CD4-positive, alpha-beta T cell (primary cell): Measurements from ENCODE around the gene KCNN3. TPM values are rescaled to one million over a fixed set of nuclear protein-coding genes. Genes with fewer than 3 reads are reported as not detected.

Source experiments
- ATAC-seq: fragments of 200-7000 bp; cut with Tn5 transposase; one replicate; pipeline ENCODE4 v1.10.0; 2022; ENCODE audit warnings: mild to moderate bottlenecking; ENCODE audit not compliant: poor library complexity
- CTCF ChIA-PET: fragments of 350-600 bp; sonication (Branson Sonifier 250); formaldehyde crosslinking; loops from one replicate; lab custom pipeline; 2021; ENCODE audit warnings: antibody characterized with exemption, inconsistent platforms; lab: Charles Lee
- POLR2A ChIA-PET: fragments of 350-600 bp; sonication (Branson Sonifier 250); formaldehyde crosslinking; loops from one replicate; lab custom pipeline; 2021; ENCODE audit warnings: antibody characterized with exemption, inconsistent platforms; lab: Charles Lee
- DNase-seq, 14 experiments: peaks; one replicate each; pipeline ENCODE4 v3.0.0-alpha.2; 2013 to 2020; ENCODE audit warnings: mixed read lengths in 2 of 14
- H3K27ac ChIP-seq, 2 donors: one replicate each; pipeline versions ENCODE4 v1.5.1 to v1.7.0; 2013; ENCODE audit warnings: low read length in 2 of 2, low read depth in 1 of 2, mild to moderate bottlenecking in 1 of 2
- H3K27me3 ChIP-seq, 2 experiments: 1 replicate in 1 of 2; 2 replicates in 1 of 2; pipeline versions ENCODE4 v1.6.1 to v1.7.0; 2013; ENCODE audit warnings: low read length in 2 of 2, control low read depth in 1 of 2, mild to moderate bottlenecking in 1 of 2, moderate library complexity in 1 of 2; ENCODE audit not compliant: insufficient read depth in 2 of 2, control insufficient read depth in 1 of 2
- H3K36me3 ChIP-seq: one replicate; pipeline ENCODE4 v1.6.1; 2013; ENCODE audit warnings: low read length, control low read depth; ENCODE audit not compliant: insufficient read depth
- H3K4me1 ChIP-seq: one replicate; pipeline ENCODE4 v1.6.1; 2013; ENCODE audit warnings: low read length, control low read depth; ENCODE audit not compliant: insufficient read depth
- H3K4me3 ChIP-seq: one replicate; pipeline ENCODE4 v1.5.1; 2013; ENCODE audit warnings: mild to moderate bottlenecking, low read length, moderate library complexity
- H3K9me3 ChIP-seq, 2 experiments: 1 replicate in 1 of 2; 2 replicates in 1 of 2; pipeline versions ENCODE4 v1.6.1 to v1.7.0; 2013; ENCODE audit warnings: low read length in 2 of 2, mild to moderate bottlenecking in 2 of 2, control low read depth in 1 of 2, moderate library complexity in 1 of 2; ENCODE audit not compliant: control insufficient read depth in 1 of 2, insufficient read depth in 1 of 2
- H3K27ac Mint-ChIP-seq: one replicate; pipeline ENCODE4 v1.8.0; 2020; ENCODE audit warnings: mixed read lengths
- H3K27me3 Mint-ChIP-seq: one replicate; pipeline ENCODE4 v1.8.0; 2021; ENCODE audit warnings: mixed read lengths
- H3K36me3 Mint-ChIP-seq: one replicate; pipeline ENCODE4 v1.8.0; 2021; ENCODE audit warnings: low read depth, mixed read lengths
- H3K4me1 Mint-ChIP-seq: one replicate; pipeline ENCODE4 v1.8.0; 2021; ENCODE audit warnings: low read depth, mixed read lengths
- H3K4me3 Mint-ChIP-seq: one replicate; pipeline ENCODE4 v1.8.0; 2020; ENCODE audit warnings: mild to moderate bottlenecking, mixed read lengths
- H3K9me3 Mint-ChIP-seq: one replicate; pipeline ENCODE4 v1.8.0; 2020; ENCODE audit warnings: mixed read lengths
- CTCF ChIP-seq: fragments of 200-600 bp; IDR thresholded peaks from one replicate; pipeline ENCODE4 v1.8.0; 2022; ENCODE audit warnings: antibody characterized with exemption, mild to moderate bottlenecking
- intact Hi-C, 2 experiments: fragments of 100-400 bp; cut with DNase I in 1 of 2; cut with micrococcal nuclease in 1 of 2; formaldehyde crosslinking; loops; one replicate each; pipeline versions ENCODE4 v1.15.1 to v1.9.0; 2023 to 2025; cut with DNase I, micrococcal nuclease
- total RNA-seq, 174 experiments: library from RNA in 2 of 174; stranded (reverse) in 2 of 174; gene quantifications; one replicate each; pipeline ENCODE4 v1.2.3 and lab custom pipeline; 2021 to 2026

The KCNN3 gene
- total RNA-seq, 2 experiments from 2014 or later, result not detected

- CTCF ChIA-PET, result no interaction called here
- POLR2A ChIA-PET, result no interaction called here
- TF ChIP-seq CTCF, result no peak
- peaks cover 5% of the 10 kb centered on the region for H3K4me1 Mint-ChIP-seq
- H3K27ac Mint-ChIP-seq, result no peak overlapping the region
- intact Hi-C loops, result loop anchor here in 1 of 2 experiments (10.0 kb wide), 1 partner anchor 124 kb away; no protein-coding TSS in a partner anchor
- no peaks in the 10 kb centered on the region for H3K36me3 Mint-ChIP-seq
- no peaks in the 10 kb centered on the region for H3K27me3 ChIP-seq
- no peak overlapping the region for H3K4me3 ChIP-seq
- H3K36me3 ChIP-seq, result no peaks in the 10 kb centered on the region
- H3K4me3 Mint-ChIP-seq, result no peak overlapping the region
- no peaks in the 10 kb centered on the region for H3K9me3 Mint-ChIP-seq
- no peak for ATAC-seq
- H3K27ac ChIP-seq, result no peak overlapping the region
- H3K27me3 Mint-ChIP-seq, result no peaks in the 10 kb centered on the region
- no peaks in the 10 kb centered on the region for H3K4me1 ChIP-seq
- H3K9me3 ChIP-seq, result no peaks in the 10 kb centered on the region
- no peak for DNase-seq
These were observed 71.4 kb downstream of the KCNN3 start for GRCh38 chr1:154798645-154799044.

DNA sequence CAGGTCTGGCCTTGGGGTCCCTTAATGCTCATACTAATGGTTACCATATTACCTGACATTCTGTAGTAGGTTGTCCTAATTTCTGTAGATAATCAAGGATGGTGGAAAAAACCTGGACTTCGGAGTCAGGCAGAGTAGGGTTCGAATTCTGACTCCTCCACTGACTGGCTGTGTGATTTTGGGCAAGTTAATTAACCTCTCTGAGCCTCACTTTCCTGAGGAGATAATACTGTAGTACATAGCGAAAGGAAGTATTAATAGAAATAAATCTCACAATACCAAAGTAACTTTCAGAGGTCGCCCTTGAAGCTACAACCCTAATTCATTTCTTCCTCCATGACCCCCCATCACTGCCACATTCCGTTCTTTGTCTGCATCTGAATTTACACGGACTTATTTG is 72.9 kb downstream of the KCNN3 start:
- H3K36me3 ChIP-seq, result no peaks in the 10 kb centered on the region
- ChIA-PET CTCF (interaction anchor here (0.5 kb wide), 1 partner anchor 82 kb away, joined by 3 read pairs; no protein-coding TSS in a partner anchor), POLR2A (no interaction called here)
- Mint-ChIP-seq H3K9me3 (no peaks in the 10 kb centered on the region), H3K36me3 (no peaks in the 10 kb centered on the region), H3K4me1 (peaks cover 15% of the 10 kb centered on the region), H3K27me3 (no peaks in the 10 kb centered on the region), H3K27ac (no peak overlapping the region), H3K4me3 (no peak overlapping the region)
- no peak overlapping the region for H3K4me3 ChIP-seq
- H3K27me3 ChIP-seq, result no peaks in the 10 kb centered on the region
- H3K9me3 ChIP-seq, result no peaks in the 10 kb centered on the region
- no peak for TF ChIP-seq CTCF
- DNase-seq (no peak), ATAC-seq (no peak)
- intact Hi-C loops, result loop anchor here in 1 of 2 experiments (10.0 kb wide), 1 partner anchor 122 kb away; no protein-coding TSS in a partner anchor
- H3K27ac ChIP-seq, result no peak overlapping the region
- H3K4me1 ChIP-seq, result peaks cover 9% of the 10 kb centered on the region

- Mint-ChIP-seq H3K36me3 (no peaks in the 10 kb centered on the region), H3K27me3 (no peaks in the 10 kb centered on the region), H3K9me3 (no peaks in the 10 kb centered on the region), H3K4me3 (no peak overlapping the region), H3K4me1 (peaks cover 23% of the 10 kb centered on the region), H3K27ac (no peak overlapping the region)
- Histone ChIP-seq H3K36me3 (no peaks in the 10 kb centered on the region), H3K27me3 (no peaks in the 10 kb centered on the region), H3K9me3 (no peaks in the 10 kb centered on the region), H3K4me1 (peaks cover 16% of the 10 kb centered on the region), H3K4me3 (no peak overlapping the region), H3K27ac (no peak overlapping the region)
- no peak for ATAC-seq
- intact Hi-C loops, result loop anchor here in 1 of 2 experiments (10.0 kb wide), 1 partner anchor 122 kb away; no protein-coding TSS in a partner anchor
- TF ChIP-seq CTCF, result no peak
- no peak for DNase-seq
- CTCF ChIA-PET, result no interaction called here
- POLR2A ChIA-PET, result no interaction called here
These were observed 73.7 kb downstream of the KCNN3 start for GRCh38 chr1:154796303-154796892.
